SU-DHL-6 (cell line): ENCODE measurements around the gene PRKCE.

Experiments used
- EZH2phosphoT487 ChIP-seq: fragments of 200-600 bp; sonication (generic), shearing (Covaris generic); conservative IDR thresholded peaks from 2 replicates; pipeline ENCODE4 v1.6.1; 2018; ENCODE audit warnings: mild to moderate bottlenecking, antibody characterized with exemption, low read length, moderate library complexity, mixed read lengths
- TF ChIP-seq, protein P1 (sequence below): fragments of 200-600 bp; sonication (generic); IDR thresholded peaks from one replicate; pipeline ENCODE4 v1.5.1; 2017; ENCODE audit warnings: antibody characterized with exemption, mild to moderate bottlenecking, low read length, moderate library complexity; ENCODE audit not compliant: insufficient read depth, poor library complexity, severe bottlenecking

DNA sequence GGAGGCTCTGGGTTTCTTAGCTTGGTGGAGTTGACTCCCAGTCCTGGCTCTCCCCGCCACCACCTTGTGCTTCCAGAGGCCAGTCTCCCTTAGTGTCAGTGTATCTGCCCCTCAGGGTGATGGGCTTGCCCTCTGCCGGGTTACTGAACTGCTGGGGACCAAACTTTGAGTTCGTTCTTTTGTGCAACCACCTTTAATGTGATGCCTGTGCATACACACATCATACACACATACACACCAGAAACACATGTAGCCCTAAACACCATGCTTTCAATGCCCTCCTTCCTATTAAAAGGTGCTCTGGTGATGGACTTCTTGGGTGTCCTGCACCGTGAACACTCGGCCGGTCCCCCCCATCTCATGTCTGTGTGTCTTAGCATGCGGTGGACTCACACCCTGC lies 330.6 kb downstream of the PRKCE start:
- TF ChIP-seq, protein P1, sequence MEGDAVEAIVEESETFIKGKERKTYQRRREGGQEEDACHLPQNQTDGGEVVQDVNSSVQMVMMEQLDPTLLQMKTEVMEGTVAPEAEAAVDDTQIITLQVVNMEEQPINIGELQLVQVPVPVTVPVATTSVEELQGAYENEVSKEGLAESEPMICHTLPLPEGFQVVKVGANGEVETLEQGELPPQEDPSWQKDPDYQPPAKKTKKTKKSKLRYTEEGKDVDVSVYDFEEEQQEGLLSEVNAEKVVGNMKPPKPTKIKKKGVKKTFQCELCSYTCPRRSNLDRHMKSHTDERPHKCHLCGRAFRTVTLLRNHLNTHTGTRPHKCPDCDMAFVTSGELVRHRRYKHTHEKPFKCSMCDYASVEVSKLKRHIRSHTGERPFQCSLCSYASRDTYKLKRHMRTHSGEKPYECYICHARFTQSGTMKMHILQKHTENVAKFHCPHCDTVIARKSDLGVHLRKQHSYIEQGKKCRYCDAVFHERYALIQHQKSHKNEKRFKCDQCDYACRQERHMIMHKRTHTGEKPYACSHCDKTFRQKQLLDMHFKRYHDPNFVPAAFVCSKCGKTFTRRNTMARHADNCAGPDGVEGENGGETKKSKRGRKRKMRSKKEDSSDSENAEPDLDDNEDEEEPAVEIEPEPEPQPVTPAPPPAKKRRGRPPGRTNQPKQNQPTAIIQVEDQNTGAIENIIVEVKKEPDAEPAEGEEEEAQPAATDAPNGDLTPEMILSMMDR, result no peak
- no peak for TF ChIP-seq EZH2phosphoT487
